ENCODE data around the gene PRRT4. TPM values are rescaled to one million over a fixed set of nuclear protein-coding genes. Genes with fewer than 3 reads are reported as not detected.

PRRT4 gene
- total and polyA plus RNA-seq, 9 of the 15 experiments (the other 6 are each of a cell fraction or from before 2014, with no cell fraction given) = not detected

GRCh38 chr7:128343554-128344430, 17.7 kb downstream of the PRRT4 start, which contains the start of gene RBM28 (continued):
- TF ChIP-seq MYNN (IDR thresholded peaks at IDR 0.05) (peak; percentile 80; the same call in 1 of the 2 replicates), MYNN (CRISPR knock-in tag; IDR thresholded peaks at IDR 0.05) (no peak), DDX20 (tag; IDR thresholded peaks at IDR 0.05; ENCODE audit: low read depth) (no peak), ZNF778 (CRISPR knock-in tag; IDR thresholded peaks at IDR 0.05) (no peak), ZKSCAN3 (CRISPR knock-in tag; IDR thresholded peaks at IDR 0.05) (no peak), PCBP1 (IDR thresholded peaks at IDR 0.05; ENCODE audit: low read depth, low read length, poor library complexity, severe bottlenecking) (peak; percentile 60), NCOR1 (IDR thresholded peaks at IDR 0.05) (no peak), BCOR (IDR thresholded peaks at IDR 0.05) (peak; percentile 84), IFI16 (CRISPR knock-in tag; IDR thresholded peaks at IDR 0.05) (no peak), JUND (IDR thresholded peaks at IDR 0.05; ENCODE audit: borderline replicate concordance, low read depth, low read length) (peak; percentile 81), JUND (tag; IDR thresholded peaks at IDR 0.05; ENCODE audit: borderline replicate concordance, low read depth, low read length) (peak; percentile 41; the same call in 1 of the 3 replicates), SUPT5H (IDR thresholded peaks at IDR 0.05) (peak; percentile 99), NBN (IDR thresholded peaks at IDR 0.05; ENCODE audit: low read depth) (peak; percentile 96), NCOA1 (IDR thresholded peaks at IDR 0.05; ENCODE audit: low read depth) (peak; percentile 99), TAL1 (IDR thresholded peaks at IDR 0.05) (0 out of 2 replicates have a peak, but pooled peaks have one; percentile 6), ZKSCAN1 (IDR thresholded peaks at IDR 0.05; ENCODE audit: low read depth, low read length) (peak; percentile 90), MXI1 (IDR thresholded peaks at IDR 0.05; ENCODE audit: low read depth, low read length) (peak; percentile 95), ZNF280B (CRISPR knock-in tag; IDR thresholded peaks at IDR 0.05) (no peak), E4F1 (CRISPR knock-in tag; IDR thresholded peaks at IDR 0.05; ENCODE audit: borderline replicate concordance) (no peak; the same call in 1 of the 2 replicates), FOXK2 (conservative IDR thresholded peaks at IDR 0.05 in 1 of 2, IDR thresholded peaks at IDR 0.05 in 1 of 2; ENCODE audit: low read depth in 2 of 2) (peak; percentile 91 to 93), KLF1 (tag; IDR thresholded peaks at IDR 0.05) (peak; percentile 88), HNRNPK (IDR thresholded peaks at IDR 0.05; ENCODE audit: low read depth, low read length, poor library complexity, severe bottlenecking) (no peak), ZNF395 (CRISPR knock-in tag; IDR thresholded peaks at IDR 0.05) (peak; percentile 95), MAFG (tag; conservative IDR thresholded peaks at IDR 0.05) (no peak), MTA1 (IDR thresholded peaks at IDR 0.05; ENCODE audit: borderline replicate concordance) (peak; percentile 28; the same call in 1 of the 2 replicates), RFX1 (IDR thresholded peaks at IDR 0.05) (no peak)

Data from K562 (cell line).